ENCODE data around the gene CBFA2T3.

CBFA2T3 gene

GRCh38 chr16:88870608-88871348, 106.2 kb downstream of the CBFA2T3 start:
- peak; percentile 23 for DNase-seq

GRCh38 chr16:88869673-88869980, 107.4 kb downstream of the CBFA2T3 start:
- DNase-seq: no peak

GRCh38 chr16:88868974-88869672, 107.9 kb downstream of the CBFA2T3 start:
- DNase-seq: no peak

GRCh38 chr16:88867581-88868246, 109.3 kb downstream of the CBFA2T3 start:
- no peak for DNase-seq

- no peak for DNase-seq
Measured at GRCh38 chr16:88866151-88866920, 110.7 kb downstream of the CBFA2T3 start, which contains the start of gene PABPN1L. Gene PABPN1L (minus strand): TSS chr16:88866660. CDS start chr16:88866606, 54 bp downstream.

- no peak for DNase-seq
Measured at GRCh38 chr16:88865742-88866141, 111.3 kb downstream of the CBFA2T3 start.

GRCh38 chr16:88865310-88865709, 111.7 kb downstream of the CBFA2T3 start:
- no peak for DNase-seq

GRCh38 chr16:88864521-88864920, 112.5 kb downstream of the CBFA2T3 start:
- DNase-seq: no peak

GRCh38 chr16:88864099-88864498, 112.9 kb downstream of the CBFA2T3 start:
- no peak for DNase-seq

- DNase-seq: no peak
Measured at GRCh38 chr16:88863426-88863825, 113.6 kb downstream of the CBFA2T3 start.

- DNase-seq: no peak
Measured at GRCh38 chr16:88862968-88863367, 114.0 kb downstream of the CBFA2T3 start.

- no peak for DNase-seq
Measured at GRCh38 chr16:88861359-88861758, 115.6 kb downstream of the CBFA2T3 start.

GRCh38 chr16:88859381-88860091, 117.5 kb downstream of the CBFA2T3 start:
- no peak for DNase-seq

- peak; percentile 81 for DNase-seq
Measured at GRCh38 chr16:88857728-88858339, 119.2 kb downstream of the CBFA2T3 start.

GRCh38 chr16:88856828-88857727, 119.9 kb downstream of the CBFA2T3 start, which contains the start of the genes GALNS and TRAPPC2L:
Gene GALNS (minus strand): TSS chr16:88856947. CDS start chr16:88856877, 70 bp downstream.
Gene TRAPPC2L (plus strand): TSS chr16:88857127. CDS start chr16:88857151, 24 bp downstream.
- DNase-seq: peak; percentile 86

GRCh38 chr16:88856122-88856827, 120.7 kb downstream of the CBFA2T3 start:
- DNase-seq: no peak

GRCh38 chr16:88855736-88856121, 121.3 kb downstream of the CBFA2T3 start:
- DNase-seq: no peak

- DNase-seq: no peak
Measured at GRCh38 chr16:88855176-88855575, 121.8 kb downstream of the CBFA2T3 start.

- peak; percentile 40 for DNase-seq
Measured at GRCh38 chr16:88854306-88855111, 122.5 kb downstream of the CBFA2T3 start.

All from MV-4-11 (cell line).